Breast epithelium (tissue), 3 donors: ENCODE data around the gene TMEM178B.

ENCODE experiments used
- CTCF ChIP-seq, 3 donors: fragments of 450-650 bp; IDR thresholded peaks; one replicate each; pipeline ENCODE4 v1.5.1; 2016 to 2017; ENCODE audit warnings: antibody characterized with exemption in 3 of 3, mild to moderate bottlenecking in 3 of 3, moderate library complexity in 3 of 3
- POLR2AphosphoS5 ChIP-seq, 3 donors: sonication (generic); formaldehyde crosslinking; IDR thresholded peaks; one replicate each; pipeline ENCODE4 v1.6.1; 2017; ENCODE audit warnings: antibody characterized with exemption in 3 of 3

DNA sequence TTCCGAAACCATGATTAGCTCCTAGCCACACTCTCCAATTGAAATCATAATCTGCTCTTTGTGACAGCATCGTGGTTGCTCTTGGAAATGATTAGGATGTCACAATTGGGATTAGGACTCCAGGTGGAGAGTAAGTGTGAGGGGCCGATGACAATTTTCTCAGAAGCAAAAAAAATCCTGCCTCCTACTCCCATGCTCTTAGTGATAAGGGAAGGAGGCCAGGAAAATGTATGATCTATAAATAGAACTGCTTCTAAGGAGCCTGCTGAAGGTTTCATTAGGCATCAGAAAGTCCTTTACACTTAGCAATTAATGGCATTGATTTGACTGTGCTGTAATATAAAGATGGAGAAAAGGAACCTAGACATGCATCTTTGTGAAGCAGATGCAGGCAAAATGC lies 251.0 kb downstream of the TMEM178B start:
- no peak for TF ChIP-seq POLR2AphosphoS5 (IDR thresholded peaks at IDR 0.05)
- no peak for TF ChIP-seq CTCF (IDR thresholded peaks at IDR 0.05)
